Endodermal cell (in vitro differentiated cells): ENCODE results near the gene CD3E. TPM values are rescaled to one million over a fixed set of nuclear protein-coding genes. Genes with fewer than 3 reads are reported as not detected.
"Not testable (repeated sequence)": the region's sequence is repeated elsewhere in the genome, so short reads cannot be mapped to it uniquely, and the experiment has no call there.

ENCODE experiments used
- DNase-seq: peaks from one replicate; pipeline ENCODE4 v3.0.0-alpha.2; 2017
- H3K27ac ChIP-seq: 2 replicates; pipeline ENCODE4 v1.5.1; 2013; ENCODE audit warnings: mild to moderate bottlenecking, low read depth, low read length, moderate library complexity
- H3K27me3 ChIP-seq: 2 replicates; pipeline ENCODE4 v1.6.1; 2013; ENCODE audit warnings: mild to moderate bottlenecking, low read length, moderate library complexity; ENCODE audit not compliant: insufficient read depth, control insufficient read depth, poor library complexity, severe bottlenecking
- H3K36me3 ChIP-seq: 2 replicates; pipeline ENCODE4 v1.7.0; 2013; ENCODE audit warnings: mild to moderate bottlenecking, low read length, moderate library complexity; ENCODE audit not compliant: control insufficient read depth, insufficient read depth
- H3K4me1 ChIP-seq: one replicate; pipeline ENCODE4 v1.7.0; 2013; ENCODE audit warnings: low read length; ENCODE audit not compliant: control insufficient read depth, insufficient read depth
- H3K4me3 ChIP-seq: 2 replicates; pipeline ENCODE4 v1.5.1; 2013; ENCODE audit warnings: mild to moderate bottlenecking, low read length, moderate library complexity
- H3K9ac ChIP-seq: 2 replicates; pipeline ENCODE4 v1.6.1; 2013; ENCODE audit warnings: mild to moderate bottlenecking, low read length, moderate library complexity; ENCODE audit not compliant: poor library complexity, severe bottlenecking; ENCODE audit errors: extremely low read depth
- H3K9me3 ChIP-seq: 2 replicates; pipeline ENCODE4 v1.6.1; 2013; ENCODE audit warnings: mild to moderate bottlenecking, low read length, moderate library complexity; ENCODE audit not compliant: control insufficient read depth
- H3K27ac Mint-ChIP-seq: 2 replicates; pipeline ENCODE4 v1.8.0; 2020; ENCODE audit warnings: mixed read lengths
- H3K27me3 Mint-ChIP-seq: 2 replicates; pipeline ENCODE4 v1.8.0; 2021; ENCODE audit warnings: mild to moderate bottlenecking, mixed read lengths; ENCODE audit not compliant: insufficient read depth
- H3K36me3 Mint-ChIP-seq: 2 replicates; pipeline ENCODE4 v1.8.0; 2020; ENCODE audit warnings: low read depth, mixed read lengths
- H3K4me1 Mint-ChIP-seq: 2 replicates; pipeline ENCODE4 v1.8.0; 2020; ENCODE audit warnings: mixed read lengths
- H3K4me3 Mint-ChIP-seq: 2 replicates; pipeline ENCODE4 v1.8.0; 2020; ENCODE audit warnings: mild to moderate bottlenecking, moderate library complexity, mixed read lengths
- H3K9me3 Mint-ChIP-seq: 2 replicates; pipeline ENCODE4 v1.8.0; 2020; ENCODE audit warnings: mild to moderate bottlenecking, mixed read lengths
- CTCF ChIP-seq: fragments of 200-600 bp; sonication (generic); conservative IDR thresholded peaks from 2 replicates; pipeline ENCODE4 v1.5.0; 2021; ENCODE audit warnings: antibody characterized with exemption, mild to moderate bottlenecking
- WGBS, 2 experiments: methylation state at CpG; one replicate each; pipeline versions ENCODE4 v1.1.5 to v1.1.7; 2013; ENCODE audit warnings: missing lambda C conversion rate in 2 of 2, mixed read lengths in 1 of 2; ENCODE audit not compliant: insufficient coverage in 1 of 2, insufficient read length in 1 of 2; 5-methylcytosine and 5-hydroxymethylcytosine counted together
- total RNA-seq, 2 donors: library from RNA; stranded (reverse); fragmentation: NEBNext Ultra II Directional in 1 of 2; extraction: Animal tissue kit (Norgen Biotek cat#: 25700) in 1 of 2; gene quantifications; 2 replicates in 1 of 2; 3 replicates in 1 of 2; pipeline ENCODE4 v1.2.1, GENCODE V29; 2021

The CD3E gene
- total RNA-seq, 2 donors from 2014 or later, result 0.29 TPM; not detected in 1

- no peaks in the 10 kb centered on the region for H3K9me3 Mint-ChIP-seq
- Histone ChIP-seq H3K4me3 (no peak overlapping the region), H3K27me3 (peaks cover 18% of the 10 kb centered on the region), H3K9me3 (no peaks in the 10 kb centered on the region), H3K4me1 (no peaks in the 10 kb centered on the region), H3K27ac (no peak overlapping the region), H3K9ac (no peak overlapping the region), H3K36me3 (no peaks in the 10 kb centered on the region)
- H3K27ac Mint-ChIP-seq, result no peak overlapping the region
- DNase-seq, result no peak
- 71 to 100% methylated on average over 1 of the region's 1 CpG for WGBS, 2 experiments
- TF ChIP-seq CTCF, result no peak
- peaks cover 27% of the 10 kb centered on the region for H3K27me3 Mint-ChIP-seq
- no peaks in the 10 kb centered on the region for H3K36me3 Mint-ChIP-seq
- H3K4me3 Mint-ChIP-seq, result no peak overlapping the region
- peaks cover 7% of the 10 kb centered on the region for H3K4me1 Mint-ChIP-seq
Observed at GRCh38 chr11:118304227-118304567, 333 bp upstream of the CD3E start.

- Histone ChIP-seq H3K27me3 (peaks cover 18% of the 10 kb centered on the region), H3K9ac (no peak overlapping the region), H3K27ac (no peak overlapping the region), H3K4me1 (no peaks in the 10 kb centered on the region), H3K36me3 (no peaks in the 10 kb centered on the region), H3K9me3 (no peaks in the 10 kb centered on the region), H3K4me3 (no peak overlapping the region)
- WGBS, 2 experiments, result 82 to 83% methylated on average over 8 of the region's 8 CpGs
- DNase-seq, result no peak
- H3K4me3 Mint-ChIP-seq, result no peak overlapping the region
- no peaks in the 10 kb centered on the region for H3K9me3 Mint-ChIP-seq
- no peak for TF ChIP-seq CTCF
- H3K27ac Mint-ChIP-seq, result no peak overlapping the region
- peaks cover 22% of the 10 kb centered on the region for H3K27me3 Mint-ChIP-seq
- H3K4me1 Mint-ChIP-seq, result peaks cover 7% of the 10 kb centered on the region
- H3K36me3 Mint-ChIP-seq, result no peaks in the 10 kb centered on the region
Observed at GRCh38 chr11:118305726-118306125, 1.2 kb downstream of the CD3E start.

- no peaks in the 10 kb centered on the region for H3K9me3 Mint-ChIP-seq
- Histone ChIP-seq H3K9me3 (no peaks in the 10 kb centered on the region), H3K27me3 (peaks cover 17% of the 10 kb centered on the region), H3K4me3 (no peak overlapping the region), H3K27ac (no peak overlapping the region), H3K4me1 (peaks cover 1% of the 10 kb centered on the region), H3K36me3 (no peaks in the 10 kb centered on the region), H3K9ac (no peak overlapping the region)
- no peak overlapping the region for H3K4me3 Mint-ChIP-seq
- H3K36me3 Mint-ChIP-seq, result no peaks in the 10 kb centered on the region
- H3K27ac Mint-ChIP-seq, result no peak overlapping the region
- H3K4me1 Mint-ChIP-seq, result peaks cover 7% of the 10 kb centered on the region
- WGBS, 2 experiments, result 93 to 100% methylated on average over 1 to 2 of the region's 2 CpGs
- TF ChIP-seq CTCF, result no peak
- no peak for DNase-seq
- H3K27me3 Mint-ChIP-seq, result peaks cover 18% of the 10 kb centered on the region
Observed at GRCh38 chr11:118306556-118306955, 2.0 kb downstream of the CD3E start.

- not testable (repeated sequence) for DNase-seq, H3K36me3 ChIP-seq, H3K9me3 ChIP-seq, H3K27ac Mint-ChIP-seq, H3K4me3 Mint-ChIP-seq, H3K9ac ChIP-seq, H3K27ac ChIP-seq, H3K36me3 Mint-ChIP-seq, H3K4me3 ChIP-seq, H3K27me3 ChIP-seq, H3K9me3 Mint-ChIP-seq
- 86 to 93% methylated on average over 3 to 5 of the region's 5 CpGs for WGBS, 2 experiments
- peaks cover 11% of the 10 kb centered on the region for H3K4me1 Mint-ChIP-seq
- peaks cover 15% of the 10 kb centered on the region for H3K27me3 Mint-ChIP-seq
- H3K4me1 ChIP-seq, result peaks cover 14% of the 10 kb centered on the region
Observed at GRCh38 chr11:118308995-118309528, 4.5 kb downstream of the CD3E start.
